GM23338 (cell line): ENCODE data around the gene AP1S1. TPM values are rescaled to one million over a fixed set of nuclear protein-coding genes. Genes with fewer than 3 reads are reported as not detected.

Experiments
- ATAC-seq: fragments of 200-7000 bp; cut with Tn5 transposase; 3 replicates; pipeline ENCODE4 v1.9.1; 2020
- DNase-seq: peaks from one replicate; pipeline ENCODE4 v3.0.0-alpha.2; 2015; ENCODE audit warnings: low spot score
- H2AFZ ChIP-seq: fragments of 200-600 bp; sonication (generic); 2 replicates; pipeline ENCODE4 v1.8.0; 2016; ENCODE audit warnings: antibody characterized with exemption, mild to moderate bottlenecking, moderate library complexity
- H3F3A ChIP-seq: fragments of 200-600 bp; sonication (generic); replicated peaks from 2 replicates; pipeline ENCODE4 v1.8.0; 2017; ENCODE audit warnings: antibody characterized with exemption, mixed run types, low read depth
- H3K27ac ChIP-seq: fragments of 200-600 bp; sonication (generic); 2 replicates; pipeline ENCODE4 v1.6.1; 2016; ENCODE audit warnings: low read depth
- H3K27me3 ChIP-seq: fragments of 200-600 bp; sonication (generic); 2 replicates; pipeline ENCODE4 v1.8.0; 2016; ENCODE audit warnings: mild to moderate bottlenecking, mixed run types, moderate library complexity; ENCODE audit not compliant: insufficient read depth
- H3K36me3 ChIP-seq: fragments of 200-600 bp; sonication (generic); 2 replicates; pipeline ENCODE4 v1.8.0; 2016; ENCODE audit warnings: mild to moderate bottlenecking; ENCODE audit not compliant: insufficient read depth
- H3K4me1 ChIP-seq: fragments of 200-600 bp; sonication (generic); 2 replicates; pipeline ENCODE4 v1.8.0; 2016; ENCODE audit warnings: mild to moderate bottlenecking, moderate library complexity; ENCODE audit not compliant: insufficient read depth
- H3K4me2 ChIP-seq: fragments of 200-600 bp; sonication (generic); 2 replicates; pipeline ENCODE4 v1.7.1; 2017; ENCODE audit warnings: mixed run types
- H3K4me3 ChIP-seq: fragments of 200-600 bp; sonication (generic); 2 replicates; pipeline ENCODE4 v1.6.1; 2016; ENCODE audit warnings: mixed run types
- H3K79me2 ChIP-seq: fragments of 200-600 bp; sonication (generic); replicated peaks from 2 replicates; pipeline ENCODE4 v1.8.0; 2017; ENCODE audit warnings: mild to moderate bottlenecking; ENCODE audit not compliant: insufficient read depth
- H3K9me2 ChIP-seq: fragments of 200-600 bp; sonication (generic); 2 replicates; pipeline ENCODE4 v1.8.0; 2017; ENCODE audit not compliant: insufficient read depth
- H4K20me1 ChIP-seq: fragments of 200-600 bp; sonication (generic); replicated peaks from 2 replicates; pipeline ENCODE4 v1.8.0; 2017; ENCODE audit warnings: mild to moderate bottlenecking; ENCODE audit not compliant: insufficient read depth
- H3K27ac Mint-ChIP-seq: 2 replicates; pipeline ENCODE4 v1.8.0; 2020; ENCODE audit warnings: inconsistent platforms, mild to moderate bottlenecking, moderate library complexity, mixed read lengths
- H3K27me3 Mint-ChIP-seq: 3 replicates; pipeline ENCODE4 v1.8.0; 2022; ENCODE audit warnings: low read depth, mild to moderate bottlenecking, moderate library complexity, mixed read lengths, inconsistent platforms; ENCODE audit not compliant: insufficient read depth, poor library complexity
- H3K36me3 Mint-ChIP-seq: 3 replicates; pipeline ENCODE4 v1.8.0; 2021; ENCODE audit warnings: low read depth, mild to moderate bottlenecking, inconsistent platforms, moderate library complexity, mixed read lengths
- H3K4me1 Mint-ChIP-seq: 3 replicates; pipeline ENCODE4 v1.8.0; 2020; ENCODE audit warnings: mild to moderate bottlenecking, inconsistent platforms, mixed read lengths
- H3K4me3 Mint-ChIP-seq: 3 replicates; pipeline ENCODE4 v1.8.0; 2021; ENCODE audit warnings: moderate library complexity, mild to moderate bottlenecking, inconsistent platforms, mixed read lengths
- H3K9me3 Mint-ChIP-seq: 3 replicates; pipeline ENCODE4 v1.8.0; 2020; ENCODE audit warnings: moderate library complexity, mild to moderate bottlenecking, inconsistent platforms, mixed read lengths
- CREB1 ChIP-seq: fragments of 250-450 bp; sonication (Bioruptor Pico); IDR thresholded peaks from 2 replicates; pipeline ENCODE4 v1.5.0; 2020; ENCODE audit warnings: low read depth, mild to moderate bottlenecking, moderate library complexity
- CTCF ChIP-seq, 2 experiments: fragments of 200-600 bp in 1 of 2; sonication (generic) in 1 of 2; conservative IDR thresholded peaks; 2 replicates each; pipeline versions ENCODE4 v1.5.1 to v1.6.1; 2016 to 2017; ENCODE audit warnings: antibody characterized with exemption in 2 of 2, low read depth in 2 of 2, mild to moderate bottlenecking in 2 of 2, moderate library complexity in 1 of 2
- ETS1 ChIP-seq: IDR thresholded peaks from 2 replicates; pipeline ENCODE4 v1.6.1; 2016; ENCODE audit warnings: antibody characterized with exemption
- EZH2 ChIP-seq: fragments of 200-600 bp; sonication (generic); IDR thresholded peaks from one replicate; pipeline ENCODE4 v1.8.0; 2017; ENCODE audit warnings: antibody characterized with exemption, mild to moderate bottlenecking, low read depth; ENCODE audit not compliant: unreplicated experiment
- EZH2phosphoT487 ChIP-seq: fragments of 200-600 bp; sonication (generic); IDR thresholded peaks from one replicate; pipeline ENCODE4 v1.8.1; 2018; ENCODE audit warnings: antibody characterized with exemption; ENCODE audit not compliant: unreplicated experiment
- JUNB ChIP-seq: IDR thresholded peaks from one replicate; pipeline ENCODE4 v1.6.1; 2016; ENCODE audit warnings: antibody characterized with exemption; ENCODE audit not compliant: unreplicated experiment
- STAT1 ChIP-seq: IDR thresholded peaks from one replicate; pipeline ENCODE4 v1.6.1; 2016; ENCODE audit warnings: antibody characterized with exemption; ENCODE audit not compliant: unreplicated experiment
- ZNF462 ChIP-seq: fragments of 250-450 bp; sonication (Bioruptor Pico); IDR thresholded peaks from 2 replicates; pipeline ENCODE4 v1.5.0; 2020; ENCODE audit warnings: mild to moderate bottlenecking, moderate library complexity
- polyA plus RNA-seq: library from polyadenylated mRNA; unstranded; fragments of >200 nt; fragmentation: Nextera tagmentation; extraction: Ambion mirVana; gene quantifications from 2 replicates; pipeline ENCODE4 v1.2.1, GENCODE V29; 2016
- total RNA-seq: library from RNA; depleted of rRNA; stranded (reverse); fragments of >200 nt; shearing (Covaris generic); gene quantifications from 2 replicates; pipeline ENCODE4 v1.2.3, GENCODE V29; 2014

AP1S1 gene
- total and polyA plus RNA-seq, 2 experiments from 2014 or later: 11.5 to 60.6 TPM

GRCh38 chr7:101173752-101174244, 19.5 kb downstream of the AP1S1 start:
- Mint-ChIP-seq H3K4me1 (peaks cover 42% of the 10 kb centered on the region), H3K4me3 (peak overlapping the region; percentile 74), H3K27me3 (peaks cover 98% of the 10 kb centered on the region), H3K27ac (no peak overlapping the region), H3K36me3 (no peaks in the 10 kb centered on the region; the same call in 2 of the 3 replicates), H3K9me3 (peaks cover 4% of the 10 kb centered on the region; the same call in 2 of the 3 replicates)
- Histone ChIP-seq H4K20me1 (peaks cover 3% of the 10 kb centered on the region; the same call in 1 of the 2 replicates), H3K36me3 (no peaks in the 10 kb centered on the region; the same call in 1 of the 2 replicates), H3K27ac (no peak overlapping the region), H3K4me1 (peaks cover 41% of the 10 kb centered on the region), H3K4me3 (peak overlapping the region; percentile 64), H3F3A (peaks cover 17% of the 10 kb centered on the region), H3K9me2 (no peaks in the 10 kb centered on the region), H3K27me3 (peaks cover 100% of the 10 kb centered on the region), H2AFZ (peak overlapping the region; percentile 81; the same call in 1 of the 2 replicates), H3K4me2 (peak overlapping the region; percentile 98), H3K79me2 (no peaks in the 10 kb centered on the region)
- DNase-seq (peak; percentile 91), ATAC-seq (peak; percentile 58)
- TF ChIP-seq EZH2: peak; percentile 28
- no peak for TF ChIP-seq CTCF (conservative IDR thresholded peaks at IDR 0.05; ENCODE audit: low read depth in 2 of 2)

GRCh38 chr7:101174322-101174854, 20.1 kb downstream of the AP1S1 start:
- Histone ChIP-seq H3K4me3 (peak overlapping the region; percentile 64), H4K20me1 (peaks cover 3% of the 10 kb centered on the region; the same call in 1 of the 2 replicates), H3K27ac (no peak overlapping the region), H3K27me3 (peaks cover 100% of the 10 kb centered on the region), H3K9me2 (no peaks in the 10 kb centered on the region), H3K36me3 (no peaks in the 10 kb centered on the region; the same call in 1 of the 2 replicates), H3F3A (peaks cover 17% of the 10 kb centered on the region), H3K4me2 (peak overlapping the region; percentile 98), H3K4me1 (peaks cover 35% of the 10 kb centered on the region), H2AFZ (peak overlapping the region; percentile 81; the same call in 1 of the 2 replicates), H3K79me2 (no peaks in the 10 kb centered on the region)
- DNase-seq (peak; percentile 64), ATAC-seq (peak; percentile 3)
- Mint-ChIP-seq H3K9me3 (peaks cover 4% of the 10 kb centered on the region; the same call in 2 of the 3 replicates), H3K4me3 (peak overlapping the region; percentile 74), H3K36me3 (no peaks in the 10 kb centered on the region; the same call in 2 of the 3 replicates), H3K27me3 (peaks cover 98% of the 10 kb centered on the region), H3K27ac (no peak overlapping the region), H3K4me1 (peaks cover 37% of the 10 kb centered on the region)
- no peak for TF ChIP-seq ETS1
- no peak for TF ChIP-seq STAT1
- TF ChIP-seq EZH2phosphoT487: peak; percentile 51
- no peak for TF ChIP-seq JUNB
- TF ChIP-seq ZNF462: no peak
- no peak for TF ChIP-seq CREB1 (CRISPR knock-in tag)
